Measurements from ENCODE around the gene DNALI1. TPM values are rescaled to one million over a fixed set of nuclear protein-coding genes. Genes with fewer than 3 reads are reported as not detected.
A peak's percentile ranks its signal among the peaks of the same experiment; 100 is the strongest.

Gene DNALI1
- polyA plus RNA-seq, 1 of the 3 experiments (the other 2 are of a cell fraction): 17.4 TPM

DNA sequence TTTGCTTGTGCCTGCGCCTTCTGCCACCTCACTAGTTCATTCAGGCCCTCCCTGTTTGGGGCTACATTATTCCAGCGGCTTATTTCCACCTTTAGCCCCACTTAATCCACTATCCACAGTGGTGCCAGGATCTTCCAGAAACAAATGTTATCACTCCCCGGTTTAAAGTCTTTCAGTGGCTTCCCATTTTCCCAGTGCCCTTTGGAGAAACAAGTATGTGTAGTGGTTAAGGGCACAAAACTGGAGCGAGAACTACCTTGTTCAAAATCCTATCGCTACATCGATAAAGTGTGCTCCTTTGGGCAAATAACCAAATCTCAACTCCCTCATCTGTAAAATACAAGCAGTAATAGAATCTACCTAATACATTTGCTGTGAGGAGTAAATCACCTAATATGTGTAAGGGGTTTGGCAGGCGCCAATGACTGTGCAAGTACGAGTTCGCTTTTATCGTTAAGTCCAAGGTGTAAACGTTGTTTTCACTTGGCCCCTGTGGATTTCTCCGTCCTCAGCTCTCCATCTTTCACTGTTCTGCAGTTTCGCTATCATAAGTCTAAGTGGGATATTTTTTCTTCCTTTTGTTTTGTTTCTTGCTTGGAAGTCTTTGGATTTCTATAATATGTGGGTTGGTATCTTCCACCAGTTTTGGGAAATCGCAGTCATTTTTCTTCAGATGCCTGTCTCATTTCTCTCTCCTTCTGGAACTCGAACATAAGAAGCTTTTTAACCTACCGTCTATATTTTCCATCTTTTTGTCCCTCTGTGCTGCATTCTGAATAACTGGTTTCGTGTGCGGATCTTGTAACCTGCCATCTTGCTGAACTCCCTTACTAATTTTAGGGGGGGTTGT, 41.3 kb upstream of the DNALI1 start:
- Histone ChIP-seq H2AFZ (ENCODE audit: low read depth) (peak overlapping the region; percentile 93), H3K9me3 (no peaks in the 10 kb centered on the region), H3K4me1 (ENCODE audit: control insufficient read depth in 1 of 2, insufficient read depth in 2 of 2, low read depth in 1 of 2, low read length in 1 of 2) (peaks cover 0 to 15% of the 10 kb centered on the region in 2 experiments; a peak in 1 of 4 replicates), H3K9ac (peak overlapping the region; percentile 95), H3K27me3 (ENCODE audit: insufficient read depth) (no peaks in the 10 kb centered on the region), H3K4me3 (ENCODE audit: low read depth in 2 of 2, low read length in 1 of 2) (peak overlapping the region; percentile 83 to 96), H3K27ac (ENCODE audit: low read depth in 2 of 2, low read length in 1 of 2) (peak overlapping the region; percentile 94 to 97), H3K4me2 (peak overlapping the region; percentile 90), H3F3A (replicated peaks; ENCODE audit: insufficient read depth) (no peaks in the 10 kb centered on the region), H3K36me3 (replicated peaks in 1 of 2; ENCODE audit: control insufficient read depth in 1 of 2, insufficient read depth in 2 of 2, low read length in 1 of 2) (peaks cover 16 to 19% of the 10 kb centered on the region in 2 experiments), H4K20me1 (ENCODE audit: insufficient read depth) (peaks cover 7% of the 10 kb centered on the region; the same call in 1 of the 2 replicates), H3K79me2 (ENCODE audit: insufficient read depth) (peaks cover 39% of the 10 kb centered on the region), H3K9me2 (no peaks in the 10 kb centered on the region)
- ChIA-PET CTCF (interaction anchor here (0.8 to 4.8 kb wide), 25 partner anchors 10 to 1034 kb away, joined by 3 to 38 read pairs (median 6); partner anchors contain the start of genes MTF1, RSPO1, SNIP1 and ZC3H12A), POLR2A (interaction anchor here (0.6 to 1.4 kb wide), 6 partner anchors 10 to 43 kb away, joined by 4 to 5 read pairs (median 4); no protein-coding TSS in a partner anchor)
- TF ChIP-seq RFX5 (IDR thresholded peaks at IDR 0.05; ENCODE audit: low read length): no peak
- TF ChIP-seq EZH2phosphoT487 (IDR thresholded peaks at IDR 0.05; ENCODE audit: borderline replicate concordance, low read depth): no peak
- no peak for TF ChIP-seq TEAD4 (IDR thresholded peaks at IDR 0.05; ENCODE audit: borderline replicate concordance, insufficient read depth)
- TF ChIP-seq CHD2 (IDR thresholded peaks at IDR 0.05; ENCODE audit: low read length, partially characterized antibody): no peak
- no peak for TF ChIP-seq MEF2A (IDR thresholded peaks at IDR 0.05; ENCODE audit: borderline replicate concordance, low read depth)
- TF ChIP-seq MXI1 (IDR thresholded peaks at IDR 0.05; ENCODE audit: low read depth, low read length): no peak
- TF ChIP-seq, protein P1, sequence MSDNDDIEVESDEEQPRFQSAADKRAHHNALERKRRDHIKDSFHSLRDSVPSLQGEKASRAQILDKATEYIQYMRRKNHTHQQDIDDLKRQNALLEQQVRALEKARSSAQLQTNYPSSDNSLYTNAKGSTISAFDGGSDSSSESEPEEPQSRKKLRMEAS (IDR thresholded peaks at IDR 0.05; ENCODE audit: low read depth): no peak
- TF ChIP-seq, protein P2, sequence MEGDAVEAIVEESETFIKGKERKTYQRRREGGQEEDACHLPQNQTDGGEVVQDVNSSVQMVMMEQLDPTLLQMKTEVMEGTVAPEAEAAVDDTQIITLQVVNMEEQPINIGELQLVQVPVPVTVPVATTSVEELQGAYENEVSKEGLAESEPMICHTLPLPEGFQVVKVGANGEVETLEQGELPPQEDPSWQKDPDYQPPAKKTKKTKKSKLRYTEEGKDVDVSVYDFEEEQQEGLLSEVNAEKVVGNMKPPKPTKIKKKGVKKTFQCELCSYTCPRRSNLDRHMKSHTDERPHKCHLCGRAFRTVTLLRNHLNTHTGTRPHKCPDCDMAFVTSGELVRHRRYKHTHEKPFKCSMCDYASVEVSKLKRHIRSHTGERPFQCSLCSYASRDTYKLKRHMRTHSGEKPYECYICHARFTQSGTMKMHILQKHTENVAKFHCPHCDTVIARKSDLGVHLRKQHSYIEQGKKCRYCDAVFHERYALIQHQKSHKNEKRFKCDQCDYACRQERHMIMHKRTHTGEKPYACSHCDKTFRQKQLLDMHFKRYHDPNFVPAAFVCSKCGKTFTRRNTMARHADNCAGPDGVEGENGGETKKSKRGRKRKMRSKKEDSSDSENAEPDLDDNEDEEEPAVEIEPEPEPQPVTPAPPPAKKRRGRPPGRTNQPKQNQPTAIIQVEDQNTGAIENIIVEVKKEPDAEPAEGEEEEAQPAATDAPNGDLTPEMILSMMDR (IDR thresholded peaks at IDR 0.05): no peak
- DNase-seq: no peak
- 81% methylated on average over 18 of the region's 18 CpGs for WGBS (ENCODE audit: low lambda C conversion rate)

DNA sequence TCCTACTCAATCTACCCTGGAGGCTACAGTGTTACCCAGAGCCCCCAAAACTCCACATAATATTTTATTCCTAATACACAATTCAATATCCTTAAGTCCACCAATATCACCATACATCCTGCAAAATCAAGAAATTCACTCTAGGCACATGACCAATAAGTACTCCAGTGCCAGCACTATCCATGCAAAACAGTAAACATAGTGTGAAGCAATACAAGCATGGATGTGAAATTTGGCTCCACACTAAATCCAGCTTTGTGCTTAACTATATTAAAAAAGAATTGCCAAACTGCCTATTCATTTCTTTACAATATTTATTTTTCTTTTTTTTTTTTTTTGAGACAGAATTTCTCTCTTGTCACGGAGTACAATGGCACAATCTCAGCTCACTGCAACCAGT, 39.2 kb upstream of the DNALI1 start:
- TF ChIP-seq, protein P3, sequence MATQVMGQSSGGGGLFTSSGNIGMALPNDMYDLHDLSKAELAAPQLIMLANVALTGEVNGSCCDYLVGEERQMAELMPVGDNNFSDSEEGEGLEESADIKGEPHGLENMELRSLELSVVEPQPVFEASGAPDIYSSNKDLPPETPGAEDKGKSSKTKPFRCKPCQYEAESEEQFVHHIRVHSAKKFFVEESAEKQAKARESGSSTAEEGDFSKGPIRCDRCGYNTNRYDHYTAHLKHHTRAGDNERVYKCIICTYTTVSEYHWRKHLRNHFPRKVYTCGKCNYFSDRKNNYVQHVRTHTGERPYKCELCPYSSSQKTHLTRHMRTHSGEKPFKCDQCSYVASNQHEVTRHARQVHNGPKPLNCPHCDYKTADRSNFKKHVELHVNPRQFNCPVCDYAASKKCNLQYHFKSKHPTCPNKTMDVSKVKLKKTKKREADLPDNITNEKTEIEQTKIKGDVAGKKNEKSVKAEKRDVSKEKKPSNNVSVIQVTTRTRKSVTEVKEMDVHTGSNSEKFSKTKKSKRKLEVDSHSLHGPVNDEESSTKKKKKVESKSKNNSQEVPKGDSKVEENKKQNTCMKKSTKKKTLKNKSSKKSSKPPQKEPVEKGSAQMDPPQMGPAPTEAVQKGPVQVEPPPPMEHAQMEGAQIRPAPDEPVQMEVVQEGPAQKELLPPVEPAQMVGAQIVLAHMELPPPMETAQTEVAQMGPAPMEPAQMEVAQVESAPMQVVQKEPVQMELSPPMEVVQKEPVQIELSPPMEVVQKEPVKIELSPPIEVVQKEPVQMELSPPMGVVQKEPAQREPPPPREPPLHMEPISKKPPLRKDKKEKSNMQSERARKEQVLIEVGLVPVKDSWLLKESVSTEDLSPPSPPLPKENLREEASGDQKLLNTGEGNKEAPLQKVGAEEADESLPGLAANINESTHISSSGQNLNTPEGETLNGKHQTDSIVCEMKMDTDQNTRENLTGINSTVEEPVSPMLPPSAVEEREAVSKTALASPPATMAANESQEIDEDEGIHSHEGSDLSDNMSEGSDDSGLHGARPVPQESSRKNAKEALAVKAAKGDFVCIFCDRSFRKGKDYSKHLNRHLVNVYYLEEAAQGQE (IDR thresholded peaks at IDR 0.05; ENCODE audit: low read depth, low read length): no peak
- TF ChIP-seq, protein P2 (IDR thresholded peaks at IDR 0.05): no peak
- TF ChIP-seq, protein P4, sequence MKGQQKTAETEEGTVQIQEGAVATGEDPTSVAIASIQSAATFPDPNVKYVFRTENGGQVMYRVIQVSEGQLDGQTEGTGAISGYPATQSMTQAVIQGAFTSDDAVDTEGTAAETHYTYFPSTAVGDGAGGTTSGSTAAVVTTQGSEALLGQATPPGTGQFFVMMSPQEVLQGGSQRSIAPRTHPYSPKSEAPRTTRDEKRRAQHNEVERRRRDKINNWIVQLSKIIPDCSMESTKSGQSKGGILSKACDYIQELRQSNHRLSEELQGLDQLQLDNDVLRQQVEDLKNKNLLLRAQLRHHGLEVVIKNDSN (IDR thresholded peaks at IDR 0.05; ENCODE audit: borderline replicate concordance, low read depth): no peak
- TF ChIP-seq RAD21 (IDR thresholded peaks at IDR 0.05; ENCODE audit: low read length): no peak
- ChIA-PET POLR2A (no interaction called here), CTCF (no interaction called here)
- no peaks in the 10 kb centered on the region for H3K27me3 ChIP-seq (ENCODE audit: insufficient read depth)
- no peaks in the 10 kb centered on the region for H3K9me3 ChIP-seq
- peaks cover 20% of the 10 kb centered on the region for H3K79me2 ChIP-seq (ENCODE audit: insufficient read depth)
- H3K9ac ChIP-seq: no peak overlapping the region
- DNase-seq: no peak
- peaks cover 0 to 15% of the 10 kb centered on the region in 2 experiments; a peak in 1 of 4 replicates for H3K4me1 ChIP-seq (ENCODE audit: control insufficient read depth in 1 of 2, insufficient read depth in 2 of 2, low read depth in 1 of 2, low read length in 1 of 2)
- H2AFZ ChIP-seq (ENCODE audit: low read depth): no peak overlapping the region
- peaks cover 7% of the 10 kb centered on the region; the same call in 1 of the 2 replicates for H4K20me1 ChIP-seq (ENCODE audit: insufficient read depth)
- peaks cover under 1 to 8% of the 10 kb centered on the region in 2 experiments for H3K36me3 ChIP-seq (replicated peaks in 1 of 2; ENCODE audit: control insufficient read depth in 1 of 2, insufficient read depth in 2 of 2, low read length in 1 of 2)
- WGBS (ENCODE audit: low lambda C conversion rate): 93% methylated on average over 1 of the region's 1 CpG
- H3K9me2 ChIP-seq: no peaks in the 10 kb centered on the region
- no peak overlapping the region for H3K4me3 ChIP-seq (ENCODE audit: low read depth in 2 of 2, low read length in 1 of 2)
- H3K27ac ChIP-seq (ENCODE audit: low read depth in 2 of 2, low read length in 1 of 2): no peak overlapping the region
- H3K4me2 ChIP-seq: no peak overlapping the region
- H3F3A ChIP-seq (replicated peaks; ENCODE audit: insufficient read depth): no peaks in the 10 kb centered on the region

Measured in SK-N-SH (cell line).